GM03348 (cell line): ENCODE data around the gene CHML.

Experiments used
- DNase-seq: peaks from one replicate; pipeline ENCODE4 v3.0.0; 2012; ENCODE audit warnings: low spot score

CHML gene

GRCh38 chr1:241646201-241646600 lies 6.0 kb upstream of the CHML start:
- DNase-seq: no peak

GRCh38 chr1:241645199-241645598 lies 5.0 kb upstream of the CHML start:
- DNase-seq: no peak

- no peak for DNase-seq
These were observed 4.1 kb upstream of the CHML start for GRCh38 chr1:241644259-241644658.

GRCh38 chr1:241642593-241642944 lies 2.4 kb upstream of the CHML start:
- no peak for DNase-seq

GRCh38 chr1:241641773-241642592 lies 1.8 kb upstream of the CHML start:
- DNase-seq: no peak

- no peak for DNase-seq
These were observed 876 bp upstream of the CHML start for GRCh38 chr1:241640867-241641622.

- peak; percentile 57 for DNase-seq
These were observed 483 bp downstream of the CHML start for GRCh38 chr1:241639623-241640148.

GRCh38 chr1:241638909-241639622 lies 1.1 kb downstream of the CHML start:
- DNase-seq: no peak

- DNase-seq: no peak
These were observed 2.0 kb downstream of the CHML start for GRCh38 chr1:241638099-241638682.

GRCh38 chr1:241637604-241638003 lies 2.6 kb downstream of the CHML start:
- DNase-seq: no peak

- DNase-seq: peak; percentile 10
These were observed 3.1 kb downstream of the CHML start for GRCh38 chr1:241637046-241637590.

GRCh38 chr1:241636291-241636690 lies 3.9 kb downstream of the CHML start:
- DNase-seq: no peak

- DNase-seq: no peak
These were observed 4.5 kb downstream of the CHML start for GRCh38 chr1:241635556-241636152.

GRCh38 chr1:241632987-241633386 lies 7.2 kb downstream of the CHML start:
- no peak for DNase-seq

- DNase-seq: no peak
These were observed 8.5 kb downstream of the CHML start for GRCh38 chr1:241631674-241632073.

GRCh38 chr1:241630899-241631298 lies 9.3 kb downstream of the CHML start:
- DNase-seq: no peak

- no peak for DNase-seq
These were observed 9.7 kb downstream of the CHML start for GRCh38 chr1:241630476-241630875.

GRCh38 chr1:241630005-241630404 lies 10.2 kb downstream of the CHML start:
- DNase-seq: no peak

- DNase-seq: peak; percentile 48
These were observed 12.5 kb downstream of the CHML start for GRCh38 chr1:241627453-241628259.

GRCh38 chr1:241624935-241625334 lies 15.2 kb downstream of the CHML start:
- no peak for DNase-seq

- DNase-seq: no peak
These were observed 17.5 kb downstream of the CHML start for GRCh38 chr1:241622669-241623068.
